ENCODE results near the gene TMEM52B.

The TMEM52B gene

DNA sequence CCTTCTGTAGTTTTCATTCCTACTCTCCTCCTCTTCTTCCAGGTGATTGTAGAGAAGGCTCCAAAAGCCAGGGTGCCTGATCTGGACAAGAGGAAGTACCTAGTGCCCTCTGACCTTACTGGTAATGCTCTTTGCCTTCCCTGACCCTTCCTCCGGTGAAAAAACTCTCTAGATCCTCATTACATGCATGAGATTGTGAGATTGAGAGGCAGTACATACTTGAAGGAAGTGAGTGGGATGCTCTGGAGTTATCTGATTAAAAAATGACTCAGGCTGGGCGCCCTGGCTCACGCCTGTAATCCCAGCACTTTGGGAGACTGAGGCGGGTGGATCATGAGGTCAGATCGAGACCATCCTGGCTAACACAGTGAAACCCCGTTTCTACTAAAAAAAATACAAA, 39.2 kb downstream of the TMEM52B start:
- Histone ChIP-seq H3K4me3 (ENCODE audit: low read length in 2 of 2) (peak overlapping the region in 1 of 2 donors; percentile 57), H3K4ac (ENCODE audit: low read length) (no peak overlapping the region)
- DNase-seq (ENCODE audit: low spot score): no peak

DNA sequence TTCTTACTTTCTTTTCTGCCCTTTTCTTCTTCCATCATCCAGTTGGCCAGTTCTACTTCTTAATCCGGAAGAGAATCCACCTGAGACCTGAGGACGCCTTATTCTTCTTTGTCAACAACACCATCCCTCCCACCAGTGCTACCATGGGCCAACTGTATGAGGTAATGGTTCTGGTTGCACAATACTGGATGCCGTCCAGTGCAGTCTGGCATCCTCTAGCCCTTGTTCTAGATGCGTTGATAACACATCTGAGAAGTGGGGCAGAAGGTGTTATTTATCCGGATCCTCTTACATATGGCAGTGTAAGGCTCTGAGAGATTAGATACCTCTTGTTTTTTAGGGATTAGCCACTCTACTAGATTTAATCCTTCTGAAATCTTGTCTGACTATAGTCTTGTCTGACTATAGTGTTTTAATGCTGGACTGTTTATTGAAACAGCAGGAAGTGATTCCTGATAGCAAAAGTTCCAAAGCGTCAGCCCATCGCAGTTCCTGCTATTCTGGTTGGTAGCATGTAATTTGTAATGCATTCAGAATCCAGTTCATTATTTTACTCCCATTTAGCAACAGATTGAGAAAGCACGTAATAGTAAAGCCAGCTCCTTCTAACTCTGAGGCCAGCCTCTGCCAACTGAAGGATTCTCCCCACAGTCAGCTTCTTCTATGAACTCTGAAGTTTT, 41.7 kb downstream of the TMEM52B start:
- H3K4me1 ChIP-seq (ENCODE audit: control insufficient read depth in 2 of 2, insufficient read depth in 1 of 2, low read depth in 1 of 2, low read length in 2 of 2): no peaks in the 10 kb centered on the region
- WGBS, 2 donors (ENCODE audit: extremely low coverage in 2 of 2, insufficient read length in 2 of 2, insufficient replicate concordance in 1 of 2): no CpG with 5 or more reads among the region's 8 CpGs
- no peaks in the 10 kb centered on the region for H3K79me1 ChIP-seq (ENCODE audit: low read depth, low read length)
- no peak overlapping the region for H3K23ac ChIP-seq (ENCODE audit: low read depth, low read length, poor library complexity)
- no peak overlapping the region for H2BK5ac ChIP-seq (ENCODE audit: low read length)
- H2BK12ac ChIP-seq (ENCODE audit: low read length): no peak overlapping the region
- H3K27me3 ChIP-seq (ENCODE audit: control insufficient read depth in 3 of 3, insufficient read depth in 3 of 3, low read depth in 1 of 3, low read length in 3 of 3): no peaks in the 10 kb centered on the region
- no peak overlapping the region for H4K8ac ChIP-seq (ENCODE audit: low read depth, low read length)
- no peak overlapping the region for H2BK15ac ChIP-seq (ENCODE audit: low read length)
- H3K36me3 ChIP-seq (replicated peaks in 1 of 2; ENCODE audit: control insufficient read depth in 2 of 2, insufficient read depth in 2 of 2, low read length in 2 of 2): peaks cover 22 to 45% of the 10 kb centered on the region in 2 donors
- no peak overlapping the region for H2AFZ ChIP-seq (ENCODE audit: low read length)
- H3K27ac ChIP-seq (replicated peaks; ENCODE audit: low read length): no peak overlapping the region
- H3K18ac ChIP-seq (ENCODE audit: low read length): no peak overlapping the region
- no peak overlapping the region for H3K4ac ChIP-seq (ENCODE audit: low read length)
- H4K91ac ChIP-seq (ENCODE audit: low read depth, low read length, poor library complexity): no peak overlapping the region
- no peaks in the 10 kb centered on the region for H3K9me3 ChIP-seq (replicated peaks in 1 of 2; ENCODE audit: control insufficient read depth in 2 of 2, insufficient read depth in 1 of 2, low read depth in 1 of 2, low read length in 2 of 2)
- no peak overlapping the region for H2BK120ac ChIP-seq (ENCODE audit: low read depth, low read length)
- no peak overlapping the region for H3K4me3 ChIP-seq (ENCODE audit: low read length in 2 of 2)
- H3K9ac ChIP-seq (ENCODE audit: low read depth, low read length, poor library complexity): no peak overlapping the region
- no peak overlapping the region for H3K4me2 ChIP-seq (ENCODE audit: insufficient read depth, low read length, poor library complexity, severe bottlenecking)
- DNase-seq (ENCODE audit: low spot score): no peak
- H3K14ac ChIP-seq (ENCODE audit: low read length): no peak overlapping the region
- no peak overlapping the region for H2AK5ac ChIP-seq (ENCODE audit: low read depth, low read length)

More for the DNA sequence above, 39.2 kb downstream of the TMEM52B start:
- no peak overlapping the region for H2BK15ac ChIP-seq (ENCODE audit: low read length)
- peaks cover 16 to 37% of the 10 kb centered on the region in 2 donors for H3K36me3 ChIP-seq (replicated peaks in 1 of 2; ENCODE audit: control insufficient read depth in 2 of 2, insufficient read depth in 2 of 2, low read length in 2 of 2)
- no peaks in the 10 kb centered on the region for H3K79me1 ChIP-seq (ENCODE audit: low read depth, low read length)
- H3K4me1 ChIP-seq (ENCODE audit: control insufficient read depth in 2 of 2, insufficient read depth in 1 of 2, low read depth in 1 of 2, low read length in 2 of 2): no peaks in the 10 kb centered on the region
- no peak overlapping the region for H4K8ac ChIP-seq (ENCODE audit: low read depth, low read length)
- no peaks in the 10 kb centered on the region for H3K27me3 ChIP-seq (ENCODE audit: control insufficient read depth in 3 of 3, insufficient read depth in 3 of 3, low read depth in 1 of 3, low read length in 3 of 3)
- no peaks in the 10 kb centered on the region for H3K9me3 ChIP-seq (replicated peaks in 1 of 2; ENCODE audit: control insufficient read depth in 2 of 2, insufficient read depth in 1 of 2, low read depth in 1 of 2, low read length in 2 of 2)
- no peak overlapping the region for H2AFZ ChIP-seq (ENCODE audit: low read length)
- H3K23ac ChIP-seq (ENCODE audit: low read depth, low read length, poor library complexity): no peak overlapping the region
- no peak overlapping the region for H2BK12ac ChIP-seq (ENCODE audit: low read length)
- no peak overlapping the region for H3K4me2 ChIP-seq (ENCODE audit: insufficient read depth, low read length, poor library complexity, severe bottlenecking)
- no peak overlapping the region for H3K27ac ChIP-seq (replicated peaks; ENCODE audit: low read length)
- no peak overlapping the region for H4K91ac ChIP-seq (ENCODE audit: low read depth, low read length, poor library complexity)
- H3K18ac ChIP-seq (ENCODE audit: low read length): no peak overlapping the region
- no peak overlapping the region for H2AK5ac ChIP-seq (ENCODE audit: low read depth, low read length)
- H3K9ac ChIP-seq (ENCODE audit: low read depth, low read length, poor library complexity): no peak overlapping the region
- no CpG with 5 or more reads among the region's 6 CpGs for WGBS, 2 donors (ENCODE audit: extremely low coverage in 2 of 2, insufficient read length in 2 of 2, insufficient replicate concordance in 1 of 2)
- H2BK120ac ChIP-seq (ENCODE audit: low read depth, low read length): no peak overlapping the region
- H3K14ac ChIP-seq (ENCODE audit: low read length): no peak overlapping the region
- H2BK5ac ChIP-seq (ENCODE audit: low read length): no peak overlapping the region

DNA sequence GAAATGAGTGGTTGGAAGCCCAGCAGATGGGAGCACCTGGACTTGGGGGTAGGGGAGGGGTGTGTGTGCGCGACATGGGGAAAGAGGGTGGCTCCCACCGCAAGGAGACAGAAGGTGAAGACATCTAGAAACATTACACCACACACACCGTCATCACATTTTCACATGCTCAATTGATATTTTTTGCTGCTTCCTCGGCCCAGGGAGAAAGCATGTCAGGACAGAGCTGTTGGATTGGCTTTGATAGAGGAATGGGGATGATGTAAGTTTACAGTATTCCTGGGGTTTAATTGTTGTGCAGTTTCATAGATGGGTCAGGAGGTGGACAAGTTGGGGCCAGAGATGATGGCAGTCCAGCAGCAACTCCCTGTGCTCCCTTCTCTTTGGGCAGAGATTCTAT, 43.0 kb downstream of the TMEM52B start:
- Histone ChIP-seq H3K9me3 (replicated peaks in 1 of 2; ENCODE audit: control insufficient read depth in 2 of 2, insufficient read depth in 1 of 2, low read depth in 1 of 2, low read length in 2 of 2) (no peaks in the 10 kb centered on the region), H2AK5ac (ENCODE audit: low read depth, low read length) (no peak overlapping the region), H3K4me2 (ENCODE audit: insufficient read depth, low read length, poor library complexity, severe bottlenecking) (no peak overlapping the region), H2BK12ac (ENCODE audit: low read length) (no peak overlapping the region), H4K8ac (ENCODE audit: low read depth, low read length) (no peak overlapping the region), H3K4ac (ENCODE audit: low read length) (no peak overlapping the region), H3K18ac (ENCODE audit: low read length) (no peak overlapping the region), H3K27me3 (ENCODE audit: control insufficient read depth in 3 of 3, insufficient read depth in 3 of 3, low read depth in 1 of 3, low read length in 3 of 3) (no peaks in the 10 kb centered on the region), H3K23ac (ENCODE audit: low read depth, low read length, poor library complexity) (no peak overlapping the region), H2BK120ac (ENCODE audit: low read depth, low read length) (no peak overlapping the region), H3K79me1 (ENCODE audit: low read depth, low read length) (no peaks in the 10 kb centered on the region), H3K36me3 (replicated peaks in 1 of 2; ENCODE audit: control insufficient read depth in 2 of 2, insufficient read depth in 2 of 2, low read length in 2 of 2) (peaks cover 22 to 45% of the 10 kb centered on the region in 2 donors), H3K4me3 (ENCODE audit: low read length in 2 of 2) (no peak overlapping the region), H3K9ac (ENCODE audit: low read depth, low read length, poor library complexity) (no peak overlapping the region), H4K91ac (ENCODE audit: low read depth, low read length, poor library complexity) (no peak overlapping the region), H2BK15ac (ENCODE audit: low read length) (no peak overlapping the region), H3K27ac (replicated peaks; ENCODE audit: low read length) (no peak overlapping the region), H2AFZ (ENCODE audit: low read length) (no peak overlapping the region), H2BK5ac (ENCODE audit: low read length) (no peak overlapping the region), H3K4me1 (ENCODE audit: control insufficient read depth in 2 of 2, insufficient read depth in 1 of 2, low read depth in 1 of 2, low read length in 2 of 2) (no peaks in the 10 kb centered on the region), H3K14ac (ENCODE audit: low read length) (no peak overlapping the region)
- no CpG with 5 or more reads among the region's 5 CpGs for WGBS, 2 donors (ENCODE audit: extremely low coverage in 2 of 2, insufficient read length in 2 of 2, insufficient replicate concordance in 1 of 2)
- DNase-seq (ENCODE audit: low spot score): no peak

- no CpG with 5 or more reads among the region's 5 CpGs for WGBS, 2 donors (ENCODE audit: extremely low coverage in 2 of 2, insufficient read length in 2 of 2, insufficient replicate concordance in 1 of 2)
- H3K4ac ChIP-seq (ENCODE audit: low read length): no peak overlapping the region
- H4K91ac ChIP-seq (ENCODE audit: low read depth, low read length, poor library complexity): no peak overlapping the region
- H3K79me1 ChIP-seq (ENCODE audit: low read depth, low read length): no peaks in the 10 kb centered on the region
- no peak for DNase-seq (ENCODE audit: low spot score)
- no peak overlapping the region for H4K8ac ChIP-seq (ENCODE audit: low read depth, low read length)
- no peak overlapping the region for H3K27ac ChIP-seq (replicated peaks; ENCODE audit: low read length)
- no peak overlapping the region for H2BK120ac ChIP-seq (ENCODE audit: low read depth, low read length)
- no peak overlapping the region for H2AFZ ChIP-seq (ENCODE audit: low read length)
- H3K27me3 ChIP-seq (ENCODE audit: control insufficient read depth in 3 of 3, insufficient read depth in 3 of 3, low read depth in 1 of 3, low read length in 3 of 3): no peaks in the 10 kb centered on the region
- no peak overlapping the region for H3K4me3 ChIP-seq (ENCODE audit: low read length in 2 of 2)
- no peak overlapping the region for H3K14ac ChIP-seq (ENCODE audit: low read length)
- H3K18ac ChIP-seq (ENCODE audit: low read length): no peak overlapping the region
- no peaks in the 10 kb centered on the region for H3K4me1 ChIP-seq (ENCODE audit: control insufficient read depth in 2 of 2, insufficient read depth in 1 of 2, low read depth in 1 of 2, low read length in 2 of 2)
- H2BK12ac ChIP-seq (ENCODE audit: low read length): no peak overlapping the region
- H3K23ac ChIP-seq (ENCODE audit: low read depth, low read length, poor library complexity): no peak overlapping the region
- no peak overlapping the region for H2BK15ac ChIP-seq (ENCODE audit: low read length)
- H3K4me2 ChIP-seq (ENCODE audit: insufficient read depth, low read length, poor library complexity, severe bottlenecking): no peak overlapping the region
- no peak overlapping the region for H2BK5ac ChIP-seq (ENCODE audit: low read length)
- no peaks in the 10 kb centered on the region for H3K9me3 ChIP-seq (replicated peaks in 1 of 2; ENCODE audit: control insufficient read depth in 2 of 2, insufficient read depth in 1 of 2, low read depth in 1 of 2, low read length in 2 of 2)
- H3K36me3 ChIP-seq (replicated peaks in 1 of 2; ENCODE audit: control insufficient read depth in 2 of 2, insufficient read depth in 2 of 2, low read length in 2 of 2): peaks cover 20 to 41% of the 10 kb centered on the region in 2 donors
- H2AK5ac ChIP-seq (ENCODE audit: low read depth, low read length): no peak overlapping the region
- H3K9ac ChIP-seq (ENCODE audit: low read depth, low read length, poor library complexity): no peak overlapping the region
Observed at GRCh38 chr12:10223208-10223607, 44.4 kb downstream of the TMEM52B start.
